HL-60 (cell line): Measurements from ENCODE around the gene ANXA3.
A peak's percentile ranks its signal among the peaks of the same experiment; 100 is the strongest.

ENCODE experiments used
- DNase-seq, 2 experiments: peaks; one replicate each; pipeline ENCODE4 v3.0.0-alpha.2; 2010 to 2020; ENCODE audit warnings: low read depth in 1 of 2, low spot score in 1 of 2
- H3K27ac ChIP-seq: fragments of 250-450 bp; sonication (Bioruptor Pico); replicated peaks from 2 replicates; pipeline ENCODE4 v1.5.1; 2020; ENCODE audit warnings: mild to moderate bottlenecking, moderate library complexity
- H3K27me3 ChIP-seq: fragments of 250-450 bp; sonication (Bioruptor Pico); 2 replicates; pipeline ENCODE4 v1.5.1; 2021; ENCODE audit warnings: mild to moderate bottlenecking, moderate library complexity; ENCODE audit not compliant: insufficient read depth, poor library complexity, severe bottlenecking
- H3K4me3 ChIP-seq: replicated peaks from 2 replicates; pipeline ENCODE4 v1.5.1; 2011; ENCODE audit warnings: mild to moderate bottlenecking, control low read depth, low read length; ENCODE audit not compliant: insufficient read depth
- CTCF ChIP-seq: IDR thresholded peaks from one replicate; pipeline ENCODE4 v1.5.1; 2011; ENCODE audit warnings: low read length, control low read depth, inconsistent platforms; ENCODE audit not compliant: insufficient read depth
- GABPA ChIP-seq: IDR thresholded peaks from 2 replicates; pipeline ENCODE4 v1.6.1; 2012; ENCODE audit warnings: low read depth
- POLR2AphosphoS5 ChIP-seq: IDR thresholded peaks from 2 replicates; pipeline ENCODE4 v1.6.1; 2012; ENCODE audit warnings: low read depth
- REST ChIP-seq: IDR thresholded peaks from 2 replicates; pipeline ENCODE4 v1.6.1; 2012; ENCODE audit warnings: low read depth; ENCODE audit not compliant: insufficient replicate concordance
- SPI1 ChIP-seq: IDR thresholded peaks from 2 replicates; pipeline ENCODE4 v1.6.1; 2012; ENCODE audit warnings: low read depth, mild to moderate bottlenecking, borderline replicate concordance

ANXA3 gene

GRCh38 chr4:78650106-78651024 lies 98.8 kb downstream of the ANXA3 start:
- H3K27ac ChIP-seq, result peak overlapping the region; percentile 39
- no peak overlapping the region for H3K4me3 ChIP-seq
- peak in 1 of 2 experiments; percentile 77 for DNase-seq
- TF ChIP-seq REST (no peak), CTCF (no peak), POLR2AphosphoS5 (no peak), GABPA (no peak)
- no peaks in the 10 kb centered on the region for H3K27me3 ChIP-seq

- no peak overlapping the region for H3K4me3 ChIP-seq
- DNase-seq, result no peak
- H3K27me3 ChIP-seq, result no peaks in the 10 kb centered on the region
- no peak for TF ChIP-seq SPI1
- no peak for TF ChIP-seq CTCF
- TF ChIP-seq REST, result no peak
- TF ChIP-seq POLR2AphosphoS5, result no peak
- TF ChIP-seq GABPA, result no peak
- H3K27ac ChIP-seq, result peak overlapping the region; percentile 39; the same call in 1 of the 2 replicates
Measured at GRCh38 chr4:78651250-78651860, 99.8 kb downstream of the ANXA3 start.

- Histone ChIP-seq H3K4me3 (no peak overlapping the region), H3K27ac (peak overlapping the region; percentile 48), H3K27me3 (no peaks in the 10 kb centered on the region)
- TF ChIP-seq GABPA (no peak), POLR2AphosphoS5 (no peak)
- DNase-seq, result no peak
Measured at GRCh38 chr4:78652282-78652876, 100.8 kb downstream of the ANXA3 start.

- H3K27me3 ChIP-seq, result no peaks in the 10 kb centered on the region
- TF ChIP-seq SPI1 (no peak), REST (no peak), GABPA (no peak), POLR2AphosphoS5 (no peak)
- no peak overlapping the region for H3K27ac ChIP-seq
- DNase-seq, result no peak
- no peak overlapping the region for H3K4me3 ChIP-seq
Measured at GRCh38 chr4:78653655-78654054, 102.1 kb downstream of the ANXA3 start.
